ENCODE data around the gene MAJIN.
"Not testable (repeated sequence)": the region's sequence is repeated elsewhere in the genome, so short reads cannot be mapped to it uniquely, and the experiment has no call there.

The MAJIN gene, protein sequence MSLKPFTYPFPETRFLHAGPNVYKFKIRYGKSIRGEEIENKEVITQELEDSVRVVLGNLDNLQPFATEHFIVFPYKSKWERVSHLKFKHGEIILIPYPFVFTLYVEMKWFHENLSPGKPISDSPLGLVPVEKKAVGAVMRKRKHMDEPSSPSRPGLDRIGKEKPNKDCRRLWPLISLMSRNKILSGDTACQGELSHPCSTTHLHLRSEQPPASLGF

GRCh38 chr11:64971421-64972233 is at the start of gene MAJIN:
Gene MAJIN (minus strand): TSS chr11:64972108. CDS start chr11:64959405, 12,703 bp downstream.
- peak; percentile 82 for DNase-seq (ENCODE audit: low spot score)

- DNase-seq (ENCODE audit: low spot score), result no peak
These were observed 49.6 kb upstream of the MAJIN start for GRCh38 chr11:65021509-65021908.

DNA sequence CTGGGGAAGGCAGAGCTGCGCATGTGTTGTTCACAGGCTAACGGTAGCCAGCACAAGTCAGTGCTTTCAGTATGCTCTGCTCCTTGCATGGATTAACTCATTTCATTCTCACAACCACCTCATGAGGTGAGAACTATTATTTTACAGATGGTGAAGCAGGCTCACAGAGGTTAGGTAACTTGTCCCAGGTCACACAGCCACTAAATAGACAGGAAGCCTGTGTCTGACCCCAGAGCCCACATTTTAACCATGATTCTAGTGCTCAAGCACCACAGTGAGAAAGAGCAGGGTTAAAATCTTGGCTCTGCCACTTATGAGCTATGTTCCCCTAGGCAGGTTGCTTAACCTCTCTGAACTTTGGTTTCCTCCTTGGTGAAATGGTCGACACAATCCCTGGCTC is 49.1 kb upstream of the MAJIN start:
- no peak for DNase-seq (ENCODE audit: low spot score)

DNA sequence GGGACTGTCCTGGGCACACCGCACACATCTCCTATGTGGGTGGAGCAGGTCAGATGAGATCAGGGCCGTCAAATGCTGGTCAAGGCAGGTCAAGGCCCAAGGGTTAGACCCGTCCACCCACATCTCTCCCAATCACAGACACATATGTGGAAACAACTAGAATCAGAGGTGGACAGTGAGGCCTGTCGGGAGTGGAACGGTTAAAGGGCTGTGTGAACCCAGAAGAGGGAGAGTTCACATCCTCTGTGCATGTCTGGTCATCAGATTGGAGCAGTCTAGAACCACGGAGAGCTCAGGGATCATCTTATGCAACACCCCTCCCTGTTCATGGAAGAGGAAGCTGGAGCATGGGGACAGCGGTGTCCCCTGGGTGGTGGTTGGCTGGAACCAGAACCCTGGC is 47.9 kb upstream of the MAJIN start:
- no peak for DNase-seq (ENCODE audit: low spot score)

DNA sequence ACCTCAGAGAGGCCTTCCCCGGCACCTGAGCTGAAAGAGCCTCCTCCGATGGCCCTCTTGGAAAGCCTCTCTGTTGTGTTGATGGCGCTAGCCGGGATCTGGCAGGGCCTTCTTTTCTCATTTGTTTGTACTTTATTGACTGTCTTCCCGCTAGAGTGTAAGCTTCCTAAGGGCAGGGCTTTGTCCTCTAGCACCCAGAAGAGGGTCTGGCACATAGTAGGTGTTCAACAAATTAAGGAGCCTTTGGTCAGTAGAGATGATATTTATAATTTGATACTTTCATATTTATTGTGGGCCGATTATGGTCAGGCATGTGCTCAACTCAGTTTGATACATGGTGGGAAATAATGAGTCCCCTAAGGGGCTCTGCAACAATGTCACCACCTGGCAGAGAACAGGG is 46.0 kb upstream of the MAJIN start:
- DNase-seq (ENCODE audit: low spot score), result no peak

GRCh38 chr11:65016705-65017104 is 44.8 kb upstream of the MAJIN start:
- DNase-seq (ENCODE audit: low spot score), result no peak

- no peak for DNase-seq (ENCODE audit: low spot score)
These were observed 42.9 kb upstream of the MAJIN start for GRCh38 chr11:65014726-65015227.

- peak; percentile 81 for DNase-seq (ENCODE audit: low spot score)
These were observed 42.2 kb upstream of the MAJIN start, which contains the start of gene ARL2 for GRCh38 chr11:65013888-65014725. Gene ARL2 (plus strand): TSS chr11:65014160. CDS start chr11:65014208, 48 bp downstream.

GRCh38 chr11:65013130-65013887 is 41.4 kb upstream of the MAJIN start:
- DNase-seq (ENCODE audit: low spot score), result peak; percentile 82

DNA sequence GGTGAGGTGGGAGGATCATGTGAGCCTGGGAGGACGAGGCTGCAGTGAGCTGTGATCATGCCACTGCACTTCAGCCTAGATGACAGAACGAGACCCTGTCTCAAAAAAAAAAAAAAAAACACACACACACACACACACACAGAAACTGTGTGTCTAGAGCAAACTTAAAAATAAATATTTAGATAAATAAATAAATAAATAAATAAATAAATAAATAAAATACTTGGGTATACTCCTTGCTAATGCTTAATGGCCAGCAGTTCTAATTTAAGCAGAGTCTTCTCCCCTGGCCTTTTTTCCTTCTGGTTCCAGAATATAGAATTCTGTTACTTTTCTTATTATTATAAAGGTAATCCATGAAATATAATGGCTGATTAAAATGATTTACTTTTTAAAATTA is 37.0 kb upstream of the MAJIN start:
- DNase-seq (ENCODE audit: low spot score), result no peak

DNA sequence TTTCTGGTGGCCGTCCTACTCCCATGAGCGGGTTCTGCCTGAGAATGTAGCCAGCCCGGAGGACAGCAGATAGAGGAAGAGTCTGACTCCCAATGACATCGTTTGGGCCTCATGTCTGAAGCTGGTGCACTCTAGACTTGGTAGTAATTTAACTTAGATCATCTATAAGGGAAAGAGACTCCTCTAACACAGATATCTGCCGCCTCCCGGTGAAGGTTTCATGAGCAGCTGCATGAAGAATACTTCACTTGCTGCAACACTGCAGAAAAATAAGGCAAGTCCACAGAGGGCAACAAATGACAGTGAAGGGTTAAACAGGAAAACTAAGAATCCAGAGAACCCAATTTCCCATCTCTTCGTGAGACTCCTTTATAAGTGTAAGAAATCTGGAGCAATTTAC is 36.1 kb upstream of the MAJIN start:
- DNase-seq (ENCODE audit: low spot score), result no peak

DNA sequence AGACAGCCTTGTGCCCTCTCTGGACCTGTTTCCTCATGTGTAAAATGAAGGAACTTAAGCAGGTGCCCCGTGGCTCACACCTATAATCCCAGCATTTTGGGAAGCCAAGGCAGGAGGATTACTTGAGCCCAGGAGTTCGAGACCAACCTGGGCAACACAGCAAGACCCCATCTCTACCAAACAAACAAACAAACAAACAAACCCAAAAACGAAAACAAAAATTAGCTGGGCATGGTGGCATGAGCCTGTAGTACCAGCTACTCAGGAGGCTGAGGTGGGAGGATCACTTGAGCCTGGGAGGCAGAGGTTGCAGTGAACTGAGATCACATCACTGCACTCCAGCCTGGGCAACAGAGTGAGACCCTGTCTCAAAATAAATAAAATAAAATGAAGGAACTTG is 32.1 kb upstream of the MAJIN start:
- not testable (repeated sequence) for DNase-seq (ENCODE audit: low spot score)

GRCh38 chr11:65003282-65003681 is 31.4 kb upstream of the MAJIN start:
- DNase-seq (ENCODE audit: low spot score), result no peak

DNA sequence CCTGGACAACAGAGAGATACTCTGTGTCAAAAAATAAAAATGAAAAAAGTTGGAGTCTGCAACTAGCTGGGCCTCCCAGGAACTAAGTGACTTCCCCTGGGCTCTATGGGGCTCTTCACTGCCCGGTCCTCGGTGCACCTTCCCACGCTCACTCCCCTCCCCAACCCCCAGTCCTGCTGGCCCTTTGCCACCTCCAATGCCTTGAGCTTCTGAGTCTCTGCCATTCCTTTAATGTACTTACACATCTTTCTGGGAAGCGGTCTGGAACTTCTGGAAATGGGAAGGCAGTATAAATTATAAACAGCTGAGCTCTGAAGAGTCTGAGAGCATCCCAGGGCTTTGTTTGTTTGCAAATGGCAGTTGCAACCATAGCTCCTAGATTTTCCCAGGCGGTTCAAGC is 30.8 kb upstream of the MAJIN start:
- no peak for DNase-seq (ENCODE audit: low spot score)

- DNase-seq (ENCODE audit: low spot score), result no peak
These were observed 27.6 kb upstream of the MAJIN start for GRCh38 chr11:64999478-64999877.

GRCh38 chr11:64998690-64999431 is 27.0 kb upstream of the MAJIN start:
- no peak for DNase-seq (ENCODE audit: low spot score)

GRCh38 chr11:64998141-64998540 is 26.2 kb upstream of the MAJIN start:
- DNase-seq (ENCODE audit: low spot score), result no peak

- DNase-seq (ENCODE audit: low spot score), result peak; percentile 87
These were observed 24.9 kb upstream of the MAJIN start, which contains the start of gene BATF2 for GRCh38 chr11:64996710-64997380. Gene BATF2 (minus strand): TSS chr11:64996971. CDS start chr11:64996914, 57 bp downstream.

- DNase-seq (ENCODE audit: low spot score), result no peak
These were observed 24.4 kb upstream of the MAJIN start for GRCh38 chr11:64996327-64996709.

- DNase-seq (ENCODE audit: low spot score), result no peak
These were observed 22.4 kb upstream of the MAJIN start for GRCh38 chr11:64994318-64994717.
